Measurements from ENCODE around the gene CTBP1.

DNA sequence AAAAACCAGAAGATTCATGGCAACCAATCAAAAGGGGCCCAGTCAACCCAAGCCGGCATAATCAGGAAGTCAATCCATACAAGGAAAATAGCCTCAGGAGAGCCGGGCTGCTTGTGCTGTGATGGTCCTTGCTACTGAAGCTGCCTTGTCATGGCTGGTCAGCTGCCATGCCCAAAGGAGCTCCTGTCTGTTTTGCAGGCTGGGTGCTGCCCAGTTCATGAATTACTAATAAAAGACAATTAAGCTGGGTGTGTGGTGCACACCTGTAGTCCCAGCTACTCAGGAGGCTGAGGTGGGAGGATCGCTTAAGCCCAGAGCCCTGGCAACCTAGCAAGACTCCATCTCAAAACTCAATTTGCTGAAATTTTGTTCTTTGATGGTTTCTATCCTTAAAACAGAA lies 16.0 kb upstream of the CTBP1 start:
- TF ChIP-seq EP300 (conservative IDR thresholded peaks at IDR 0.05; ENCODE audit: poor library complexity, severe bottlenecking) (no peak), RAD21 (conservative IDR thresholded peaks at IDR 0.05) (no peak), SMC3 (conservative IDR thresholded peaks at IDR 0.05; ENCODE audit: poor library complexity) (no peak), EZH2 (IDR thresholded peaks at IDR 0.05; ENCODE audit: borderline replicate concordance, insufficient read depth, low read length, poor library complexity, severe bottlenecking) (no peak)
- TF ChIP-seq, protein P1, sequence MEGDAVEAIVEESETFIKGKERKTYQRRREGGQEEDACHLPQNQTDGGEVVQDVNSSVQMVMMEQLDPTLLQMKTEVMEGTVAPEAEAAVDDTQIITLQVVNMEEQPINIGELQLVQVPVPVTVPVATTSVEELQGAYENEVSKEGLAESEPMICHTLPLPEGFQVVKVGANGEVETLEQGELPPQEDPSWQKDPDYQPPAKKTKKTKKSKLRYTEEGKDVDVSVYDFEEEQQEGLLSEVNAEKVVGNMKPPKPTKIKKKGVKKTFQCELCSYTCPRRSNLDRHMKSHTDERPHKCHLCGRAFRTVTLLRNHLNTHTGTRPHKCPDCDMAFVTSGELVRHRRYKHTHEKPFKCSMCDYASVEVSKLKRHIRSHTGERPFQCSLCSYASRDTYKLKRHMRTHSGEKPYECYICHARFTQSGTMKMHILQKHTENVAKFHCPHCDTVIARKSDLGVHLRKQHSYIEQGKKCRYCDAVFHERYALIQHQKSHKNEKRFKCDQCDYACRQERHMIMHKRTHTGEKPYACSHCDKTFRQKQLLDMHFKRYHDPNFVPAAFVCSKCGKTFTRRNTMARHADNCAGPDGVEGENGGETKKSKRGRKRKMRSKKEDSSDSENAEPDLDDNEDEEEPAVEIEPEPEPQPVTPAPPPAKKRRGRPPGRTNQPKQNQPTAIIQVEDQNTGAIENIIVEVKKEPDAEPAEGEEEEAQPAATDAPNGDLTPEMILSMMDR (IDR thresholded peaks at IDR 0.05; ENCODE audit: poor library complexity, severe bottlenecking), result no peak
